Ovary (tissue), 3 donors: ENCODE results near the gene FAM53B.

Source experiments
- POLR2A ChIP-seq: fragments of 450-650 bp; IDR thresholded peaks from one replicate; pipeline ENCODE4 v1.6.1; 2017; ENCODE audit warnings: antibody characterized with exemption, mild to moderate bottlenecking, moderate library complexity
- TF ChIP-seq, protein P1 (sequence below), 3 donors: fragments of 450-650 bp in 2 of 3; fragments of 200-600 bp in 1 of 3; IDR thresholded peaks; one replicate each; pipeline versions ENCODE4 v1.5.1 to v1.8.0; 2016 to 2022; ENCODE audit warnings: antibody characterized with exemption in 3 of 3, mild to moderate bottlenecking in 1 of 3
- donor health status: DM: no; HTN: no; CAD: no.

DNA sequence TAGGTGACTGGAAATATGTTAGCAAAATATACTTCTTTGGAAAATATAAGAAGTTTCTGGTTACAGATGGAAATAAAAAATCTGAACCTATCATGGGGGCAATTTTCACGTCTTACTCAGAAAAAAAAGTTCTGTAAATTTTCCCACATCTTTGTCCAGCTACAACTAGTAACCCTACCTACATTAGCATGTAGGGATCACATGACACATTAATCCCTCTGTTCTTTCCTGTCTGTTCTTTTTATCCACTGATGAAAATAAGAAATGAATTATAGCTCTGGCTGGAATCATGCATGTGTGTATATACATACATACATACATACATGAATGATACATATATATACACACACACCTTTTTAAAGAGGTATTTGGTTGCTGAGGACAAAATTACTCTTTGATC is 3.6 kb upstream of the FAM53B start:
- no peak for TF ChIP-seq POLR2A
- TF ChIP-seq, protein P1, sequence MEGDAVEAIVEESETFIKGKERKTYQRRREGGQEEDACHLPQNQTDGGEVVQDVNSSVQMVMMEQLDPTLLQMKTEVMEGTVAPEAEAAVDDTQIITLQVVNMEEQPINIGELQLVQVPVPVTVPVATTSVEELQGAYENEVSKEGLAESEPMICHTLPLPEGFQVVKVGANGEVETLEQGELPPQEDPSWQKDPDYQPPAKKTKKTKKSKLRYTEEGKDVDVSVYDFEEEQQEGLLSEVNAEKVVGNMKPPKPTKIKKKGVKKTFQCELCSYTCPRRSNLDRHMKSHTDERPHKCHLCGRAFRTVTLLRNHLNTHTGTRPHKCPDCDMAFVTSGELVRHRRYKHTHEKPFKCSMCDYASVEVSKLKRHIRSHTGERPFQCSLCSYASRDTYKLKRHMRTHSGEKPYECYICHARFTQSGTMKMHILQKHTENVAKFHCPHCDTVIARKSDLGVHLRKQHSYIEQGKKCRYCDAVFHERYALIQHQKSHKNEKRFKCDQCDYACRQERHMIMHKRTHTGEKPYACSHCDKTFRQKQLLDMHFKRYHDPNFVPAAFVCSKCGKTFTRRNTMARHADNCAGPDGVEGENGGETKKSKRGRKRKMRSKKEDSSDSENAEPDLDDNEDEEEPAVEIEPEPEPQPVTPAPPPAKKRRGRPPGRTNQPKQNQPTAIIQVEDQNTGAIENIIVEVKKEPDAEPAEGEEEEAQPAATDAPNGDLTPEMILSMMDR (IDR thresholded peaks at IDR 0.05), result no peak
